HEK293 (cell line): Measurements from ENCODE around the gene SHISA6.

Source experiments
- CTCF ChIA-PET: fragments of 350-600 bp; formaldehyde crosslinking; extraction: SDS; loops from one replicate; lab custom pipeline; 2021; ENCODE audit warnings: antibody characterized with exemption; lab: Yijun Ruan, JAX
- POLR2A ChIA-PET: fragments of 300-600 bp; formaldehyde crosslinking; extraction: SDS; loops from one replicate; lab custom pipeline; 2020; ENCODE audit warnings: antibody characterized with exemption, inconsistent platforms; lab: Yijun Ruan, JAX
- H3K27ac ChIP-seq: fragments of 200-500 bp; sonication (Bioruptor generic); 2 replicates; pipeline ENCODE4 v1.5.1; 2014; ENCODE audit warnings: low read depth, low read length, control low read depth, inconsistent platforms; ENCODE audit errors: extremely low read depth
- H3K36me3 ChIP-seq, 2 experiments: fragments of 200-500 bp in 1 of 2; sonication (Bioruptor generic) in 1 of 2; 1 replicate in 1 of 2; 2 replicates in 1 of 2; pipeline ENCODE4 v1.5.1; 2014 to 2017; ENCODE audit warnings: inconsistent platforms in 2 of 2, low read length in 2 of 2; ENCODE audit not compliant: control insufficient read depth in 2 of 2, insufficient read depth in 1 of 2
- H3K4me1 ChIP-seq: fragments of 200-500 bp; sonication (Bioruptor generic); 2 replicates; pipeline ENCODE4 v1.5.1; 2014; ENCODE audit warnings: mild to moderate bottlenecking, low read length, inconsistent platforms; ENCODE audit not compliant: control insufficient read depth, insufficient read depth
- H3K4me3 ChIP-seq: 2 replicates; pipeline ENCODE4 v1.5.1; 2011; ENCODE audit warnings: low read depth, mild to moderate bottlenecking, control low read depth, low read length, moderate library complexity
- H3K9me3 ChIP-seq: fragments of 200-500 bp; sonication (Bioruptor generic); 2 replicates; pipeline ENCODE4 v1.5.1; 2014; ENCODE audit warnings: low read depth, low read length, inconsistent platforms; ENCODE audit not compliant: control insufficient read depth, insufficient read depth
- GLI4 ChIP-seq: fragments of 450-650 bp; formaldehyde crosslinking; IDR thresholded peaks from 2 replicates; pipeline ENCODE4 v1.5.1; 2016; ENCODE audit warnings: missing biosample characterization, missing genetic modification characterization
- KLF7 ChIP-seq: fragments of 450-650 bp; formaldehyde crosslinking; IDR thresholded peaks from 2 replicates; pipeline ENCODE4 v1.5.1; 2016; ENCODE audit warnings: missing biosample characterization, missing genetic modification characterization, borderline replicate concordance
- MEIS1 ChIP-seq: sonication (generic); formaldehyde crosslinking; IDR thresholded peaks from 2 replicates; pipeline ENCODE4 v1.8.1; 2022; ENCODE audit warnings: missing genetic modification reagents, mild to moderate bottlenecking, borderline replicate concordance
- SCRT1 ChIP-seq: fragments of 450-650 bp; formaldehyde crosslinking; IDR thresholded peaks from 2 replicates; pipeline ENCODE4 v1.5.1; 2016; ENCODE audit warnings: missing biosample characterization, missing genetic modification characterization, borderline replicate concordance
- TRIM28 ChIP-seq: IDR thresholded peaks from 2 replicates; pipeline ENCODE4 v1.6.1; 2011; ENCODE audit warnings: low read length, control low read depth, borderline replicate concordance
- YY2 ChIP-seq: fragments of 450-650 bp; formaldehyde crosslinking; IDR thresholded peaks from 2 replicates; pipeline ENCODE4 v1.5.1; 2016; ENCODE audit warnings: missing biosample characterization, missing genetic modification characterization
- ZBTB1 ChIP-seq: fragments of 450-650 bp; formaldehyde crosslinking; IDR thresholded peaks from 2 replicates; pipeline ENCODE4 v1.5.1; 2016; ENCODE audit warnings: missing biosample characterization, missing genetic modification characterization
- ZFP3 ChIP-seq: fragments of 450-650 bp; formaldehyde crosslinking; IDR thresholded peaks from 2 replicates; pipeline ENCODE4 v1.5.1; 2016; ENCODE audit warnings: low read depth, missing biosample characterization, missing genetic modification characterization
- ZFP41 ChIP-seq: fragments of 450-650 bp; formaldehyde crosslinking; IDR thresholded peaks from 2 replicates; pipeline ENCODE4 v1.5.1; 2016; ENCODE audit warnings: missing biosample characterization, missing genetic modification characterization, borderline replicate concordance
- ZNF184 ChIP-seq: fragments of 450-650 bp; IDR thresholded peaks from 2 replicates; pipeline ENCODE4 v1.5.1; 2018; ENCODE audit warnings: missing biosample characterization, mild to moderate bottlenecking, missing genetic modification characterization
- ZNF2 ChIP-seq: fragments of 450-650 bp; formaldehyde crosslinking; IDR thresholded peaks from 2 replicates; pipeline ENCODE4 v1.5.1; 2016; ENCODE audit warnings: missing biosample characterization, missing genetic modification characterization
- ZNF211 ChIP-seq: fragments of 450-650 bp; formaldehyde crosslinking; IDR thresholded peaks from 2 replicates; pipeline ENCODE4 v1.5.1; 2016; ENCODE audit warnings: low read depth, missing biosample characterization, missing genetic modification characterization
- ZNF311 ChIP-seq: fragments of 450-650 bp; formaldehyde crosslinking; IDR thresholded peaks from 2 replicates; pipeline ENCODE4 v1.5.1; 2017; ENCODE audit warnings: missing biosample characterization, missing genetic modification characterization, borderline replicate concordance
- ZNF324 ChIP-seq: fragments of 450-650 bp; formaldehyde crosslinking; IDR thresholded peaks from 2 replicates; pipeline ENCODE4 v1.5.1; 2016; ENCODE audit warnings: missing biosample characterization, missing genetic modification characterization
- ZNF514 ChIP-seq: fragments of 450-650 bp; formaldehyde crosslinking; IDR thresholded peaks from 2 replicates; pipeline ENCODE4 v1.5.1; 2016; ENCODE audit warnings: missing biosample characterization, missing genetic modification characterization
- ZNF560 ChIP-seq: fragments of 450-650 bp; formaldehyde crosslinking; IDR thresholded peaks from 2 replicates; pipeline ENCODE4 v1.5.1; 2017; ENCODE audit warnings: missing biosample characterization, missing genetic modification characterization, borderline replicate concordance
- ZNF629 ChIP-seq: fragments of 450-650 bp; formaldehyde crosslinking; IDR thresholded peaks from 2 replicates; pipeline ENCODE4 v1.5.1; 2017; ENCODE audit warnings: missing biosample characterization, missing genetic modification characterization
- ZNF707 ChIP-seq: fragments of 450-650 bp; formaldehyde crosslinking; IDR thresholded peaks from 2 replicates; pipeline ENCODE4 v1.5.1; 2016; ENCODE audit warnings: missing biosample characterization, missing genetic modification characterization
- ZNF76 ChIP-seq: fragments of 450-650 bp; formaldehyde crosslinking; IDR thresholded peaks from 2 replicates; pipeline ENCODE4; 2016; ENCODE audit warnings: low read depth, missing biosample characterization, missing genetic modification characterization, borderline replicate concordance
- ZNF777 ChIP-seq: fragments of 450-650 bp; formaldehyde crosslinking; IDR thresholded peaks from 2 replicates; pipeline ENCODE4 v1.5.1; 2017; ENCODE audit warnings: missing biosample characterization, missing genetic modification characterization, borderline replicate concordance
- TF ChIP-seq, protein P1 (sequence below): fragments of 450-650 bp; formaldehyde crosslinking; IDR thresholded peaks from 2 replicates; pipeline ENCODE4 v1.5.1; 2016; ENCODE audit warnings: missing biosample characterization, missing genetic modification characterization
- TF ChIP-seq, protein P2 (sequence below): fragments of 450-650 bp; formaldehyde crosslinking; IDR thresholded peaks from 2 replicates; pipeline ENCODE4 v1.5.1; 2016; ENCODE audit warnings: missing biosample characterization, missing genetic modification characterization
- TF ChIP-seq, protein P3 (sequence below): fragments of 450-650 bp; formaldehyde crosslinking; IDR thresholded peaks from 2 replicates; pipeline ENCODE4 v1.5.1; 2016; ENCODE audit warnings: missing biosample characterization, missing genetic modification characterization

SHISA6 gene

DNA sequence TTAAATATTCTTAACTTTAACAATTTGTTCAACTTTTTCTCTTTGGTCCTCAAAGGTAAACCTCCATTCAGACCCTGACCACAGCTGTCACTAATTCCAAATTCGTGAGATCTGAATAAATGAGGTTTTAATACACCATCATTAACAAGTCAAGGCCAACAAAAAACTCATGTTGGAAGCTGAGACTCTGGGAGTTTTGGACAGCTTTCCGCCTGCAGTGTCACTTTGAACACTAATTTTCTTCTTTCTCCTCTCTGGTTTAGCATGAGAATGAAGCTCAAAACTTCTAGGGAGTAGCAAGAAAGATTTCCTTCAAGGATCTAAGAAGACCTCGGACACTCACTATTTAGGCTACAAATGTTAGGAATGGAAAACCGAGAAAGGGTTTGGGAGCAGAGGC lies 324.6 kb downstream of the SHISA6 start:
- Histone ChIP-seq H3K36me3 (no peaks in the 10 kb centered on the region), H3K4me1 (no peaks in the 10 kb centered on the region), H3K9me3 (no peaks in the 10 kb centered on the region), H3K27ac (no peak overlapping the region), H3K4me3 (no peak overlapping the region)
- ChIA-PET POLR2A (no interaction called here), CTCF (interaction anchor here (0.6 kb wide), 1 partner anchor 8 kb away, joined by 3 read pairs; no protein-coding TSS in a partner anchor)
- TF ChIP-seq SCRT1 (tag by site-specific recombination) = no peak
- TF ChIP-seq, protein P1, sequence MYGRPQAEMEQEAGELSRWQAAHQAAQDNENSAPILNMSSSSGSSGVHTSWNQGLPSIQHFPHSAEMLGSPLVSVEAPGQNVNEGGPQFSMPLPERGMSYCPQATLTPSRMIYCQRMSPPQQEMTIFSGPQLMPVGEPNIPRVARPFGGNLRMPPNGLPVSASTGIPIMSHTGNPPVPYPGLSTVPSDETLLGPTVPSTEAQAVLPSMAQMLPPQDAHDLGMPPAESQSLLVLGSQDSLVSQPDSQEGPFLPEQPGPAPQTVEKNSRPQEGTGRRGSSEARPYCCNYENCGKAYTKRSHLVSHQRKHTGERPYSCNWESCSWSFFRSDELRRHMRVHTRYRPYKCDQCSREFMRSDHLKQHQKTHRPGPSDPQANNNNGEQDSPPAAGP (tag by site-specific recombination) = no peak
- no peak for TF ChIP-seq ZNF777 (tag by site-specific recombination)
- TF ChIP-seq ZNF514 (tag by site-specific recombination) = no peak
- no peak for TF ChIP-seq ZFP41 (tag by site-specific recombination)
- TF ChIP-seq ZNF184 (tag by site-specific recombination) = no peak
- TF ChIP-seq ZNF211 (tag by site-specific recombination) = no peak
- TF ChIP-seq ZNF2 (tag by site-specific recombination) = no peak
- no peak for TF ChIP-seq YY2 (tag by site-specific recombination)
- TF ChIP-seq, protein P2, sequence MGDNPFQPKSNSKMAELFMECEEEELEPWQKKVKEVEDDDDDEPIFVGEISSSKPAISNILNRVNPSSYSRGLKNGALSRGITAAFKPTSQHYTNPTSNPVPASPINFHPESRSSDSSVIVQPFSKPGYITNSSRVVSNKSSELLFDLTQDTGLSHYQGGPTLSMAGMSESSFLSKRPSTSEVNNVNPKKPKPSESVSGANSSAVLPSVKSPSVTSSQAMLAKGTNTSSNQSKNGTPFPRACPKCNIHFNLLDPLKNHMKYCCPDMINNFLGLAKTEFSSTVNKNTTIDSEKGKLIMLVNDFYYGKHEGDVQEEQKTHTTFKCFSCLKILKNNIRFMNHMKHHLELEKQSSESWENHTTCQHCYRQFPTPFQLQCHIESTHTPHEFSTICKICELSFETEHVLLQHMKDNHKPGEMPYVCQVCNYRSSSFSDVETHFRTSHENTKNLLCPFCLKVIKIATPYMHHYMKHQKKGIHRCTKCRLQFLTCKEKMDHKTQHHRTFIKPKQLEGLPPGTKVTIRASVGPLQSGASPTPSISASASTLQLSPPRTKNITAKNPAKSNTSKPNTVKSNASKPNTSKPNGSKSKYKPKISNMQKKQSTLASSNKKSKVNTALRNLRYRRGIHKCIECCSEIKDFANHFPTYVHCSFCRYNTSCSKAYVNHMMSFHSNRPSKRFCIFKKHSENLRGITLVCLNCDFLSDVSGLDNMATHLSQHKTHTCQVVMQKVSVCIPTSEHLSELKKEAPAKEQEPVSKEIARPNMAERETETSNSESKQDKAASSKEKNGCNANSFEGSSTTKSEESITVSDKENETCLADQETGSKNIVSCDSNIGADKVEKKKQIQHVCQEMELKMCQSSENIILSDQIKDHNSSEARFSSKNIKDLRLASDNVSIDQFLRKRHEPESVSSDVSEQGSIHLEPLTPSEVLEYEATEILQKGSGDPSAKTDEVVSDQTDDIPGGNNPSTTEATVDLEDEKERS (tag by site-specific recombination) = no peak
- TF ChIP-seq GLI4 = no peak

DNA sequence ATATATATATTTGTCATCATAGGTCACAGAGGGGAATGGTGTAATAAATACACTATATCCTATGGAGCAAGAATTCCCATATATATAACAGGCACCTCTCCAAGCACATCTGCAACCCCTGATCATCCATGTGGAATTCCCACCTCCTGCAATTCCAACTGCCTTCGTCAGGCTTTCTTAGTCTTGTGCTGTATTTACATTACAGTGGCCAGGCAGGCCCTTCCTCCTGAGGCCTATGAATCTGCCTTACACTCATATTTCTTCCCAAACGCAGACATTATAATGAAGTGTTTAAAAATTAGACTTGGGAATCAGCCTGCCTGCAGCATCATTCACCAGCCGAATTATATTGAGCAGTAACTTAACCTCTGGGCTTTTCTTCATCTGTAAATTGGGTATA lies 338.0 kb downstream of the SHISA6 start:
- H3K9me3 ChIP-seq = no peaks in the 10 kb centered on the region
- no peak for TF ChIP-seq ZBTB1 (tag by site-specific recombination)
- TF ChIP-seq ZNF311 (tag by site-specific recombination) = no peak
- TF ChIP-seq ZNF560 = no peak
- no peak for TF ChIP-seq MEIS1
- TF ChIP-seq ZNF629 (tag by site-specific recombination) = no peak
- TF ChIP-seq TRIM28 = no peak
- TF ChIP-seq ZNF707 (tag by site-specific recombination) = no peak
- TF ChIP-seq ZNF324 (tag by site-specific recombination) = no peak
- TF ChIP-seq, protein P3, sequence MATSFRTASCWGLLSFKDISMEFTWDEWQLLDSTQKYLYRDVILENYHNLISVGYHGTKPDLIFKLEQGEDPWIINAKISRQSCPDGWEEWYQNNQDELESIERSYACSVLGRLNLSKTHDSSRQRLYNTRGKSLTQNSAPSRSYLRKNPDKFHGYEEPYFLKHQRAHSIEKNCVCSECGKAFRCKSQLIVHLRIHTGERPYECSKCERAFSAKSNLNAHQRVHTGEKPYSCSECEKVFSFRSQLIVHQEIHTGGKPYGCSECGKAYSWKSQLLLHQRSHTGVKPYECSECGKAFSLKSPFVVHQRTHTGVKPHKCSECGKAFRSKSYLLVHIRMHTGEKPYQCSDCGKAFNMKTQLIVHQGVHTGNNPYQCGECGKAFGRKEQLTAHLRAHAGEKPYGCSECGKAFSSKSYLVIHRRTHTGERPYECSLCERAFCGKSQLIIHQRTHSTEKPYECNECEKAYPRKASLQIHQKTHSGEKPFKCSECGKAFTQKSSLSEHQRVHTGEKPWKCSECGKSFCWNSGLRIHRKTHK (tag by site-specific recombination) = no peak
- TF ChIP-seq ZFP3 (tag by site-specific recombination) = no peak
- TF ChIP-seq ZNF76 (tag by site-specific recombination) = no peak
- TF ChIP-seq KLF7 = no peak
- H3K27ac ChIP-seq = no peak overlapping the region
- H3K4me1 ChIP-seq = no peaks in the 10 kb centered on the region
- ChIA-PET CTCF (no interaction called here), POLR2A (no interaction called here)
- no peak overlapping the region for H3K4me3 ChIP-seq
- H3K36me3 ChIP-seq = no peaks in the 10 kb centered on the region
